ENCODE measurements around the gene KAT5.
"Not testable (repeated sequence)": the region's sequence is repeated elsewhere in the genome, so short reads cannot be mapped to it uniquely, and the experiment has no call there.

DNA sequence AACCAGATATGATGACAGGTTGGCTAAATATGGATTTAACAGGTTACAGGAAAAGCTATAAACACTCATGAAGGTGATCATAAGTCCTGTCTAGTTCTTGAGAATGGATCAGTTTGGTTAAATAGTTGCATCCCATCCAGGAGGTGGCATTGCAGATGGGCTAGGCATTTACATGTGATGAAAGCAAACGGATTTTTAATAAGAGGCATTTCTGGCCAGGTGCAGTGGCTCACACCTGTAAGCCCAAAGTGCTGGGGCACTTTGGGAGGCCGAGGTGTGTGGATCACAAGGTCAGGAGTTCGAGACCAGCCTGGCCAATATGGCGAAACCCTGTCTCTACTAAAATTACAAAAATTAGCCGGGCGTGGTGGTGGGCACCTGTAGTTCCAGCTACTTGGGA is 28.6 kb upstream of the KAT5 start:
- TF ChIP-seq, protein P1, sequence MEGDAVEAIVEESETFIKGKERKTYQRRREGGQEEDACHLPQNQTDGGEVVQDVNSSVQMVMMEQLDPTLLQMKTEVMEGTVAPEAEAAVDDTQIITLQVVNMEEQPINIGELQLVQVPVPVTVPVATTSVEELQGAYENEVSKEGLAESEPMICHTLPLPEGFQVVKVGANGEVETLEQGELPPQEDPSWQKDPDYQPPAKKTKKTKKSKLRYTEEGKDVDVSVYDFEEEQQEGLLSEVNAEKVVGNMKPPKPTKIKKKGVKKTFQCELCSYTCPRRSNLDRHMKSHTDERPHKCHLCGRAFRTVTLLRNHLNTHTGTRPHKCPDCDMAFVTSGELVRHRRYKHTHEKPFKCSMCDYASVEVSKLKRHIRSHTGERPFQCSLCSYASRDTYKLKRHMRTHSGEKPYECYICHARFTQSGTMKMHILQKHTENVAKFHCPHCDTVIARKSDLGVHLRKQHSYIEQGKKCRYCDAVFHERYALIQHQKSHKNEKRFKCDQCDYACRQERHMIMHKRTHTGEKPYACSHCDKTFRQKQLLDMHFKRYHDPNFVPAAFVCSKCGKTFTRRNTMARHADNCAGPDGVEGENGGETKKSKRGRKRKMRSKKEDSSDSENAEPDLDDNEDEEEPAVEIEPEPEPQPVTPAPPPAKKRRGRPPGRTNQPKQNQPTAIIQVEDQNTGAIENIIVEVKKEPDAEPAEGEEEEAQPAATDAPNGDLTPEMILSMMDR (conservative IDR thresholded peaks at IDR 0.05; ENCODE audit: low read depth in 2 of 2), result not testable (repeated sequence)
- not testable (repeated sequence) for TF ChIP-seq STAT1 (IDR thresholded peaks at IDR 0.05; ENCODE audit: unreplicated experiment); POLR2AphosphoS5 (IDR thresholded peaks at IDR 0.05; ENCODE audit: low read depth); EZH2 (IDR thresholded peaks at IDR 0.05; ENCODE audit: low read depth, unreplicated experiment); JUNB (IDR thresholded peaks at IDR 0.05; ENCODE audit: unreplicated experiment); CREB1 (CRISPR knock-in tag; IDR thresholded peaks at IDR 0.05; ENCODE audit: low read depth); EZH2phosphoT487 (IDR thresholded peaks at IDR 0.05; ENCODE audit: unreplicated experiment); NANOG (IDR thresholded peaks at IDR 0.05; ENCODE audit: borderline replicate concordance); ZNF114 (CRISPR knock-in tag; IDR thresholded peaks at IDR 0.05)
- TF ChIP-seq, protein P2, sequence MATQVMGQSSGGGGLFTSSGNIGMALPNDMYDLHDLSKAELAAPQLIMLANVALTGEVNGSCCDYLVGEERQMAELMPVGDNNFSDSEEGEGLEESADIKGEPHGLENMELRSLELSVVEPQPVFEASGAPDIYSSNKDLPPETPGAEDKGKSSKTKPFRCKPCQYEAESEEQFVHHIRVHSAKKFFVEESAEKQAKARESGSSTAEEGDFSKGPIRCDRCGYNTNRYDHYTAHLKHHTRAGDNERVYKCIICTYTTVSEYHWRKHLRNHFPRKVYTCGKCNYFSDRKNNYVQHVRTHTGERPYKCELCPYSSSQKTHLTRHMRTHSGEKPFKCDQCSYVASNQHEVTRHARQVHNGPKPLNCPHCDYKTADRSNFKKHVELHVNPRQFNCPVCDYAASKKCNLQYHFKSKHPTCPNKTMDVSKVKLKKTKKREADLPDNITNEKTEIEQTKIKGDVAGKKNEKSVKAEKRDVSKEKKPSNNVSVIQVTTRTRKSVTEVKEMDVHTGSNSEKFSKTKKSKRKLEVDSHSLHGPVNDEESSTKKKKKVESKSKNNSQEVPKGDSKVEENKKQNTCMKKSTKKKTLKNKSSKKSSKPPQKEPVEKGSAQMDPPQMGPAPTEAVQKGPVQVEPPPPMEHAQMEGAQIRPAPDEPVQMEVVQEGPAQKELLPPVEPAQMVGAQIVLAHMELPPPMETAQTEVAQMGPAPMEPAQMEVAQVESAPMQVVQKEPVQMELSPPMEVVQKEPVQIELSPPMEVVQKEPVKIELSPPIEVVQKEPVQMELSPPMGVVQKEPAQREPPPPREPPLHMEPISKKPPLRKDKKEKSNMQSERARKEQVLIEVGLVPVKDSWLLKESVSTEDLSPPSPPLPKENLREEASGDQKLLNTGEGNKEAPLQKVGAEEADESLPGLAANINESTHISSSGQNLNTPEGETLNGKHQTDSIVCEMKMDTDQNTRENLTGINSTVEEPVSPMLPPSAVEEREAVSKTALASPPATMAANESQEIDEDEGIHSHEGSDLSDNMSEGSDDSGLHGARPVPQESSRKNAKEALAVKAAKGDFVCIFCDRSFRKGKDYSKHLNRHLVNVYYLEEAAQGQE (IDR thresholded peaks at IDR 0.05; ENCODE audit: unreplicated experiment), result not testable (repeated sequence)
- TF ChIP-seq, protein P3, sequence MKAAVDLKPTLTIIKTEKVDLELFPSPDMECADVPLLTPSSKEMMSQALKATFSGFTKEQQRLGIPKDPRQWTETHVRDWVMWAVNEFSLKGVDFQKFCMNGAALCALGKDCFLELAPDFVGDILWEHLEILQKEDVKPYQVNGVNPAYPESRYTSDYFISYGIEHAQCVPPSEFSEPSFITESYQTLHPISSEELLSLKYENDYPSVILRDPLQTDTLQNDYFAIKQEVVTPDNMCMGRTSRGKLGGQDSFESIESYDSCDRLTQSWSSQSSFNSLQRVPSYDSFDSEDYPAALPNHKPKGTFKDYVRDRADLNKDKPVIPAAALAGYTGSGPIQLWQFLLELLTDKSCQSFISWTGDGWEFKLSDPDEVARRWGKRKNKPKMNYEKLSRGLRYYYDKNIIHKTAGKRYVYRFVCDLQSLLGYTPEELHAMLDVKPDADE (IDR thresholded peaks at IDR 0.05), result not testable (repeated sequence)
- TF ChIP-seq, protein P4, sequence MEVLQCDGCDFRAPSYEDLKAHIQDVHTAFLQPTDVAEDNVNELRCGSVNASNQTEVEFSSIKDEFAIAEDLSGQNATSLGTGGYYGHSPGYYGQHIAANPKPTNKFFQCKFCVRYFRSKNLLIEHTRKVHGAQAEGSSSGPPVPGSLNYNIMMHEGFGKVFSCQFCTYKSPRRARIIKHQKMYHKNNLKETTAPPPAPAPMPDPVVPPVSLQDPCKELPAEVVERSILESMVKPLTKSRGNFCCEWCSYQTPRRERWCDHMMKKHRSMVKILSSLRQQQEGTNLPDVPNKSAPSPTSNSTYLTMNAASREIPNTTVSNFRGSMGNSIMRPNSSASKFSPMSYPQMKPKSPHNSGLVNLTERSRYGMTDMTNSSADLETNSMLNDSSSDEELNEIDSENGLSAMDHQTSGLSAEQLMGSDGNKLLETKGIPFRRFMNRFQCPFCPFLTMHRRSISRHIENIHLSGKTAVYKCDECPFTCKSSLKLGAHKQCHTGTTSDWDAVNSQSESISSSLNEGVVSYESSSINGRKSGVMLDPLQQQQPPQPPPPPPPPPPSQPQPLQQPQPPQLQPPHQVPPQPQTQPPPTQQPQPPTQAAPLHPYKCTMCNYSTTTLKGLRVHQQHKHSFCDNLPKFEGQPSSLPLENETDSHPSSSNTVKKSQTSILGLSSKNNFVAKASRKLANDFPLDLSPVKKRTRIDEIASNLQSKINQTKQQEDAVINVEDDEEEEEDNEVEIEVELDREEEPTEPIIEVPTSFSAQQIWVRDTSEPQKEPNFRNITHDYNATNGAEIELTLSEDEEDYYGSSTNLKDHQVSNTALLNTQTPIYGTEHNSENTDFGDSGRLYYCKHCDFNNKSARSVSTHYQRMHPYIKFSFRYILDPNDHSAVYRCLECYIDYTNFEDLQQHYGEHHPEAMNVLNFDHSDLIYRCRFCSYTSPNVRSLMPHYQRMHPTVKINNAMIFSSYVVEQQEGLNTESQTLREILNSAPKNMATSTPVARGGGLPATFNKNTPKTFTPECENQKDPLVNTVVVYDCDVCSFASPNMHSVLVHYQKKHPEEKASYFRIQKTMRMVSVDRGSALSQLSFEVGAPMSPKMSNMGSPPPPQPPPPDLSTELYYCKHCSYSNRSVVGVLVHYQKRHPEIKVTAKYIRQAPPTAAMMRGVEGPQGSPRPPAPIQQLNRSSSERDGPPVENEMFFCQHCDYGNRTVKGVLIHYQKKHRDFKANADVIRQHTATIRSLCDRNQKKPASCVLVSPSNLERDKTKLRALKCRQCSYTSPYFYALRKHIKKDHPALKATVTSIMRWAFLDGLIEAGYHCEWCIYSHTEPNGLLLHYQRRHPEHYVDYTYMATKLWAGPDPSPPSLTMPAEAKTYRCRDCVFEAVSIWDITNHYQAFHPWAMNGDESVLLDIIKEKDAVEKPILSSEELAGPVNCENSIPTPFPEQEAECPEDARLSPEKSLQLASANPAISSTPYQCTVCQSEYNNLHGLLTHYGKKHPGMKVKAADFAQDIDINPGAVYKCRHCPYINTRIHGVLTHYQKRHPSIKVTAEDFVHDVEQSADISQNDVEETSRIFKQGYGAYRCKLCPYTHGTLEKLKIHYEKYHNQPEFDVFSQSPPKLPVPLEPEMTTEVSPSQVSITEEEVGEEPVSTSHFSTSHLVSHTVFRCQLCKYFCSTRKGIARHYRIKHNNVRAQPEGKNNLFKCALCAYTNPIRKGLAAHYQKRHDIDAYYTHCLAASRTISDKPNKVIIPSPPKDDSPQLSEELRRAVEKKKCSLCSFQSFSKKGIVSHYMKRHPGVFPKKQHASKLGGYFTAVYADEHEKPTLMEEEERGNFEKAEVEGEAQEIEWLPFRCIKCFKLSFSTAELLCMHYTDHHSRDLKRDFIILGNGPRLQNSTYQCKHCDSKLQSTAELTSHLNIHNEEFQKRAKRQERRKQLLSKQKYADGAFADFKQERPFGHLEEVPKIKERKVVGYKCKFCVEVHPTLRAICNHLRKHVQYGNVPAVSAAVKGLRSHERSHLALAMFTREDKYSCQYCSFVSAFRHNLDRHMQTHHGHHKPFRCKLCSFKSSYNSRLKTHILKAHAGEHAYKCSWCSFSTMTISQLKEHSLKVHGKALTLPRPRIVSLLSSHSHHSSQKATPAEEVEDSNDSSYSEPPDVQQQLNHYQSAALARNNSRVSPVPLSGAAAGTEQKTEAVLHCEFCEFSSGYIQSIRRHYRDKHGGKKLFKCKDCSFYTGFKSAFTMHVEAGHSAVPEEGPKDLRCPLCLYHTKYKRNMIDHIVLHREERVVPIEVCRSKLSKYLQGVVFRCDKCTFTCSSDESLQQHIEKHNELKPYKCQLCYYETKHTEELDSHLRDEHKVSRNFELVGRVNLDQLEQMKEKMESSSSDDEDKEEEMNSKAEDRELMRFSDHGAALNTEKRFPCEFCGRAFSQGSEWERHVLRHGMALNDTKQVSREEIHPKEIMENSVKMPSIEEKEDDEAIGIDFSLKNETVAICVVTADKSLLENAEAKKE (CRISPR knock-in tag; IDR thresholded peaks at IDR 0.05), result not testable (repeated sequence)

Data from GM23338 (cell line).